SK-MEL-5 (cell line): ENCODE measurements around the gene CYB561A3. TPM values are rescaled to one million over a fixed set of nuclear protein-coding genes. Genes with fewer than 3 reads are reported as not detected.

ENCODE experiments used
- DNase-seq: peaks from one replicate; pipeline ENCODE4 v3.0.0-alpha.2; 2016; ENCODE audit warnings: low read depth, low spot score
- in situ Hi-C: cut with HindIII; loops from 2 replicates; pipeline ENCODE4 v1.10.0; 2016; ENCODE audit warnings: low sequenced_read_pairs, high pct_unique_total_duplicates, low pct_unique_long_range_greater_than_20kb
- total RNA-seq: library from RNA; depleted of rRNA; stranded (reverse); fragments of >200 nt; shearing (Covaris generic); gene quantifications from 2 replicates; pipeline ENCODE4 v1.2.3, GENCODE V29; 2014; rRNA removed

Gene CYB561A3
- total RNA-seq, 1 experiment from 2014 or later, result 15.1 TPM

- in situ Hi-C loops, result no loop called here
Observed at GRCh38 chr11:61302550-61302949, 59.1 kb downstream of the CYB561A3 start.

More at GRCh38 chr11:61302550-61302949, 59.1 kb downstream of the CYB561A3 start:
- no peak for DNase-seq

Other genes starting within 250 kb of the CYB561A3 start
- 13.5 and 17.4 TPM in 2 replicates for gene VPS37C, start 200.5 kb downstream of the CYB561A3 start, total RNA-seq
- gene PGA3, start 158.4 kb downstream of the CYB561A3 start, total RNA-seq, result not detected in 2 replicates
- not detected in 2 replicates for gene PGA4, start 139.5 kb downstream of the CYB561A3 start, total RNA-seq
- not detected in 2 replicates for gene PGA5, start 120.7 kb downstream of the CYB561A3 start, total RNA-seq
- gene VWCE, start 66.6 kb downstream of the CYB561A3 start, total RNA-seq, result 0.24 and 0.45 TPM in 2 replicates
- gene DDB1, start 28.8 kb downstream of the CYB561A3 start, total RNA-seq, result 190 and 218 TPM in 2 replicates
- gene TKFC, start 28.7 kb downstream of the CYB561A3 start, total RNA-seq, result 43.2 and 48.6 TPM in 2 replicates
- gene TMEM138, start 492 bp upstream of the CYB561A3 start, total RNA-seq, result 37.2 and 38.7 TPM in 2 replicates
- gene TMEM216, start 30.7 kb upstream of the CYB561A3 start, total RNA-seq, result 0.95 and 2.0 TPM in 2 replicates
- gene CPSF7, start 68.1 kb upstream of the CYB561A3 start, total RNA-seq, result 14.6 and 19.1 TPM in 2 replicates
- 43.5 and 45.4 TPM in 2 replicates for gene SDHAF2, start 68.2 kb upstream of the CYB561A3 start, total RNA-seq
- not detected in 2 replicates for gene LRRC10B, start 146.9 kb upstream of the CYB561A3 start, total RNA-seq
- 0.69 and 2.6 TPM in 2 replicates for gene SYT7, start 219.2 kb upstream of the CYB561A3 start, total RNA-seq